Measurements from ENCODE around the gene GNPDA1.

GRCh38 chr5:141951332-141951781 is 61.5 kb downstream of the GNPDA1 start:
- TF ChIP-seq CTCF (IDR thresholded peaks at IDR 0.05) (no peak), POLR2AphosphoS5 (IDR thresholded peaks at IDR 0.05) (no peak), POLR2A (IDR thresholded peaks at IDR 0.05) (no peak)

Measured in suprapubic skin (tissue), 4 donors.